GM21619 (cell line): ENCODE measurements around the gene SPNS1.
A peak's percentile ranks its signal among the peaks of the same experiment; 100 is the strongest.

Experiments
- ATAC-seq: cut with Tn5 transposase; IDR thresholded peaks from one replicate; pipeline ENCODE4 v1.9.1; 2021; ENCODE audit not compliant: unreplicated experiment

The SPNS1 gene

GRCh38 chr16:29028457-29029167, 54.0 kb downstream of the SPNS1 start:
- ATAC-seq = no peak

- ATAC-seq = peak; percentile 51
These were observed 54.8 kb downstream of the SPNS1 start for GRCh38 chr16:29029168-29029994.

- no peak for ATAC-seq
These were observed 55.7 kb downstream of the SPNS1 start for GRCh38 chr16:29030086-29030840.
